Measurements from ENCODE around the gene GLO1.
"Not testable (repeated sequence)": the region's sequence is repeated elsewhere in the genome, so short reads cannot be mapped to it uniquely, and the experiment has no call there.

The GLO1 gene

GRCh38 chr6:38713812-38714211 lies 10.9 kb upstream of the GLO1 start:
- DNase-seq (ENCODE audit: low read depth, low spot score): no peak
- no peak overlapping the region for H3K4me3 ChIP-seq (ENCODE audit: low read depth, low read length)

GRCh38 chr6:38708496-38708895 lies 5.6 kb upstream of the GLO1 start:
- no peak overlapping the region for H3K4me3 ChIP-seq (ENCODE audit: low read depth, low read length)
- DNase-seq (ENCODE audit: low read depth, low spot score): no peak
- no peak for TF ChIP-seq CTCF (IDR thresholded peaks at IDR 0.05; ENCODE audit: low read depth, low read length)
- in situ Hi-C loops (cut with HindIII; ENCODE audit: low sequenced_read_pairs): no loop called here

More at GRCh38 chr6:38713812-38714211, 10.9 kb upstream of the GLO1 start:
- in situ Hi-C loops (cut with HindIII; ENCODE audit: low sequenced_read_pairs): no loop called here
- TF ChIP-seq CTCF (IDR thresholded peaks at IDR 0.05; ENCODE audit: low read depth, low read length): no peak

- H3K4me3 ChIP-seq (ENCODE audit: low read depth, low read length): no peak overlapping the region
- no peak for DNase-seq (ENCODE audit: low read depth, low spot score)
- in situ Hi-C loops (cut with HindIII; ENCODE audit: low sequenced_read_pairs): no loop called here
- no peak for TF ChIP-seq CTCF (IDR thresholded peaks at IDR 0.05; ENCODE audit: low read depth, low read length)
These were observed 3.0 kb upstream of the GLO1 start for GRCh38 chr6:38705924-38706323.

- TF ChIP-seq CTCF (IDR thresholded peaks at IDR 0.05; ENCODE audit: low read depth, low read length): no peak
- H3K4me3 ChIP-seq (ENCODE audit: low read depth, low read length): no peak overlapping the region
- no peak for DNase-seq (ENCODE audit: low read depth, low spot score)
- in situ Hi-C loops (cut with HindIII; ENCODE audit: low sequenced_read_pairs): no loop called here
These were observed 1.1 kb upstream of the GLO1 start for GRCh38 chr6:38703949-38704590.

GRCh38 chr6:38701551-38701950 lies 1.4 kb downstream of the GLO1 start:
- H3K4me3 ChIP-seq (ENCODE audit: low read depth, low read length): no peak overlapping the region

GRCh38 chr6:38699702-38700101 lies 3.2 kb downstream of the GLO1 start:
- in situ Hi-C loops (cut with HindIII; ENCODE audit: low sequenced_read_pairs); H3K4me3 ChIP-seq (ENCODE audit: low read depth, low read length); DNase-seq (ENCODE audit: low read depth, low spot score): not testable (repeated sequence)

More at GRCh38 chr6:38701551-38701950, 1.4 kb downstream of the GLO1 start:
- in situ Hi-C loops (cut with HindIII; ENCODE audit: low sequenced_read_pairs): no loop called here
- no peak for DNase-seq (ENCODE audit: low read depth, low spot score)
- TF ChIP-seq CTCF (IDR thresholded peaks at IDR 0.05; ENCODE audit: low read depth, low read length): no peak

GRCh38 chr6:38697846-38698245 lies 5.1 kb downstream of the GLO1 start:
- H3K4me3 ChIP-seq (ENCODE audit: low read depth, low read length): no peak overlapping the region
- in situ Hi-C loops (cut with HindIII; ENCODE audit: low sequenced_read_pairs): no loop called here
- no peak for TF ChIP-seq CTCF (IDR thresholded peaks at IDR 0.05; ENCODE audit: low read depth, low read length)
- DNase-seq (ENCODE audit: low read depth, low spot score): no peak
